NCI-H1048 (cell line): Measurements from ENCODE around the gene RNU6-9.

Experiments
- DNase-seq: peaks from one replicate; lab custom pipeline; 2025; lab: John Stamatoyannopoulos, UW

Gene RNU6-9

DNA sequence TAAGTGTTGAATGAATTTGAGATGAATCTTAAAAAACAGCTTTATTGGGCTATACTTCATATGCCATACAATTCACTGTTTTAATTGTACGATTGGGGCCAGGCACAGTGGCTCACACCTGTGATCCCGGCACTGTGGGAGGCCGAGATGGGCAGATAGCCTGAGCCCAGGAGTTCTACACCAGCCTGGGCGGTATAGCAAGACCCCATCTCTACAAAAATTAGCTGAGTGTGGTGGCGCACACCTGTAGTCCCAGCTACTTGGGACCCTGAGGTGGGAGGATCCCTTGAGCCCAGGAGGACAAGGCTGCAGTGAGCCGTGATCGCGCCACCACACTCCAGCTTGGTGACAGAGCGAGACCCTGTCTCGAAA lies 42.9 kb downstream of the RNU6-9 start:
- no peak for DNase-seq

GRCh38 chr19:937259-937694 lies 44.0 kb downstream of the RNU6-9 start:
- no peak for DNase-seq

DNA sequence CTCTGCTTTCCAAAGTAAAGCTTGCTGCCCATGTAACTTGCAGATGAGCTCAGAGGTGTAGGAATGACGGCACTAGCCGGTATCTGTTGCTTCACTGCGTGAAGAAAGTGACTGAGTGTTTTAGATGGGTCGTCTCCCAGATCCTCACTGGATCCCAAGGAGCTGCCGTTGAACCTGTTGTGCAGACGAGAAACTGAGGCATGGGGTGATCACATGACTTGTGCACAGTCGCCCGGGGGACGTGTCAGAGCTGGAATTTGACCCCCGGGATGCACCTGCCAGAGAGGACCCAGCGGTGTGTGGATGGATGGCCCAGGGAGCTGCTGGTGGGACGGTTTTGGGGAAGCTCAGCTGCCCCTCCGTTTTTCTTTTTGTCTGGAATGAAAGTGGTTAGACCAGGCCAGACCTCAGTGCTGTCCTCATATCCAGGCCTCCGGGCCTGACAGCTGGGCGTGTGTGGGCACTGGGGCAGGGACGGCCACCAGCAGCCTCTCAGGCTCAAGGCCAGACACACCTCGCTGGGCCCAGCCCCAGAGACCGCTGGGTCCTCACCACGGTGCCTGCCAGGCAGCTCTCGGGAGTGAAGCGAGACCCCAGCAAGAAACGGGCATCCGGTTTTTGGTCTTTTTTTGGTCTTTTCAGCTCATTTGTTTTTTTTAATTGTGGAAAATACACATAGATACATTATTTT lies 45.1 kb downstream of the RNU6-9 start:
- DNase-seq: no peak

DNA sequence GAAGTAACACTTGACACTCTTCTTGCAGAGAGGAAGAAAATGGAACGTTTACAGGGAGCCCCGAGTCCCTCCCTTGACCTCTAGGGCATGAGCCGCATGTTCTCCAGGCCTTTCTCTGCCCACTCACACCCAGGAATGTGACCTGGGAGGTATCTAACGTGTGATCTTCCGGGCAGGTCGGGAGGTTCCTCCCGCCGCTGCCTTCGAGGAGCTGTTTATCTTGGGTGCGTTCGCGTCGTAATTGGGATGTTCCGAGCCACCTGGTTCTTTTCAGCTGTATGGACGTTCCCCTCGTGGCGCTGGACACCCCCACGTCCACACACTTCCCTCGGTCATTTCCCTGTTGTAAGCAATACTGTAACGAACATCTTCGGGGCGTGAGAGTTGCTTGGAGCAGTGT lies 46.2 kb downstream of the RNU6-9 start:
- no peak for DNase-seq

GRCh38 chr19:939922-940321 lies 46.6 kb downstream of the RNU6-9 start:
- no peak for DNase-seq

DNA sequence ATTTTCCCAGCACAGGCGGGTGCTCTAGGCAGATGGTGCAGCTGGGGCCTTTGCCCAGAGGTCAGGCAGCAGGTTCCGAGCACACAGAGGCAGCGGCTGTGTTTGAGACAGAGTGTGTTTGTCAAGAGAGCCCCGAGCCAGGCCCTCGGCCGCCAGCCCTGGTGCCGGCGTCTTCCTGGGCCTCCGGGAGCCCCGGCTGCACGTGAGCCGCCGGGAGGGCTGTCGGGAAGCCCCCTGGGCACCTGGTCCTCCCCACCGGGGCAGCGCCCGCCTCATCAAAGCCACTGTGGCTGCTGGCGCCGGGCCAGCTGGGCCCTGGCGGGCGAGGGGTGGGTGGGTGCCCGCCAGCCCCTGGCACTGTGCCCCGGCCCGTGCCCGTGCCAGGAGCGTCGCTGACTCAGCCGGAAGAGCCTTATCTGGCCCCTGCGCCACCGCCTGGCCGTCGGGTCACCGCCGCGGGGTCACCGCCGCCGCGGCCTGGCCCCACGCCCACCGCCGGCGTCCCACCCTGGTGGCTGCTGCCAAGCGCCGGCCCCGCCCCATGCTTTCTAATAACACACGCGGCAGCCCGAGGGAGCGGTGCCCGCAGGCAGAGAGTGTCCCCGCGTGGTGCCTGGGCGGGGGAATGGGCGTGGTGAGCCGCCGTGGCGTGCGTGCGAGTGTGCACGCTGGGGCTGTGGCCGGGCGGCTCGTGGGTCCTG lies 47.5 kb downstream of the RNU6-9 start:
- DNase-seq: no peak

DNA sequence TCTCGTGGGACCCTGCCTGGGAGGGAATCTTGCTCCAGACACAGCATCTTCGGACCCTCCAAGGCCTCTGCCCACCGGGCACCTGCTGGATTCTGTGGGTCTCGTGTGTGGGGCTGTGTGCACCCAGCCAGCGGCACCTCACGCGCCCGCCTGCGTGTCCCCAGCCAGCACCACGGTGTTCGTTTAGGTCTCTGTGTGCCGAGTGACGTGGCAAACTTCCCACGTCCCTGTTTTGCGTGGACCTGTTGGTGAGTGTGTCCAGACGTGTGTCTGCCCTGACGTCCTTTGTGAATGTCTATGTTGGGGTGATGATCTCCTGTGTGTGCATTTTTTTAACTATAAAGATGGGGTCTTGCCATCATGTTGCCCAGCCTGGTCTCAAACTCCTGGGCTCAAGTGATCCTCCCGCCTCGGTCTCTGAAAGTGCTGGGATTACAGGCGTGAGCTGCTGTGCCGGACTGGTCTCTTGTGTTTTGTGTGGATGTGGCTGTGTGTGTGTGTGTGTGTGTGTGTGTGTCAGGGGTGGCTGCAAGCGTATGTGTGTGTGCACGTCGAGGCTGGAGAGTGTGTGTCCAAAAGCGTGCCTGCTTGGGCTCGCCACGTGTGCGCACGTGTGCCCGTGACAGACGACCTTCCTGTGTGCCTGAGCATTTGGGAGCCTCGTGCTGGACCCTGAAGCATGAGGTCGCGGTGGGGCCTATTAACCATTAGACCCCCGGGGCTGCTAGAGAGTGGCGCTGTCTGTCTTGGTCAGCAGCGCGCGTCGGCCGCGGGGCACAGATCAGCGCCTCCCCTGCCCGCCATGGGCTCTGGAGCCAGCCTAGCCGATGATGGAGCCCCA lies 48.2 kb downstream of the RNU6-9 start:
- DNase-seq: no peak

GRCh38 chr19:942133-942645 lies 48.9 kb downstream of the RNU6-9 start:
- no peak for DNase-seq
